HG03139 (cell line): ENCODE results near the gene PDPN.
"Not testable (repeated sequence)": the region's sequence is repeated elsewhere in the genome, so short reads cannot be mapped to it uniquely, and the experiment has no call there.

Experiments used
- ATAC-seq: cut with Tn5 transposase; IDR thresholded peaks from one replicate; pipeline ENCODE4 v1.9.1; 2021; ENCODE audit not compliant: unreplicated experiment

The PDPN gene

GRCh38 chr1:13583595-13583965, at the start of gene PDPN:
Gene PDPN (plus strand): TSS chr1:13583832. CDS start chr1:13584034, 202 bp downstream.
- no peak for ATAC-seq

GRCh38 chr1:13535227-13535626, 48.4 kb upstream of the PDPN start:
- no peak for ATAC-seq

- no peak for ATAC-seq
Observed at GRCh38 chr1:13536571-13536970, 47.1 kb upstream of the PDPN start.

GRCh38 chr1:13538832-13539231, 44.8 kb upstream of the PDPN start:
- no peak for ATAC-seq

GRCh38 chr1:13539683-13540082, 43.9 kb upstream of the PDPN start:
- ATAC-seq, result no peak

- no peak for ATAC-seq
Observed at GRCh38 chr1:13540866-13541265, 42.8 kb upstream of the PDPN start.

- no peak for ATAC-seq
Observed at GRCh38 chr1:13541435-13542215, 42.0 kb upstream of the PDPN start.

GRCh38 chr1:13543451-13544220, 40.0 kb upstream of the PDPN start:
- no peak for ATAC-seq

GRCh38 chr1:13544221-13544556, 39.4 kb upstream of the PDPN start:
- ATAC-seq, result no peak

- no peak for ATAC-seq
Observed at GRCh38 chr1:13546791-13547190, 36.8 kb upstream of the PDPN start.

GRCh38 chr1:13548281-13548680, 35.4 kb upstream of the PDPN start:
- ATAC-seq, result no peak

GRCh38 chr1:13549021-13549420, 34.6 kb upstream of the PDPN start:
- no peak for ATAC-seq

GRCh38 chr1:13549521-13549920, 34.1 kb upstream of the PDPN start:
- no peak for ATAC-seq

- ATAC-seq, result no peak
Observed at GRCh38 chr1:13550663-13551062, 33.0 kb upstream of the PDPN start.

- no peak for ATAC-seq
Observed at GRCh38 chr1:13554798-13555197, 28.8 kb upstream of the PDPN start.

GRCh38 chr1:13556224-13556764, 27.3 kb upstream of the PDPN start:
- ATAC-seq, result no peak

- no peak for ATAC-seq
Observed at GRCh38 chr1:13560541-13560940, 23.1 kb upstream of the PDPN start.

- ATAC-seq, result not testable (repeated sequence)
Observed at GRCh38 chr1:13562981-13563380, 20.7 kb upstream of the PDPN start.

GRCh38 chr1:13564073-13564472, 19.6 kb upstream of the PDPN start:
- ATAC-seq, result no peak

- ATAC-seq, result not testable (repeated sequence)
Observed at GRCh38 chr1:13570435-13570834, 13.2 kb upstream of the PDPN start.

GRCh38 chr1:13570924-13571323, 12.7 kb upstream of the PDPN start:
- no peak for ATAC-seq

GRCh38 chr1:13573586-13573985, 10.0 kb upstream of the PDPN start:
- no peak for ATAC-seq
